Adrenal gland (tissue), 5 donors: Measurements from ENCODE around the gene PGM1.
A peak's percentile ranks its signal among the peaks of the same experiment; 100 is the strongest.

Source experiments
- POLR2A ChIP-seq, 2 donors: fragments of 450-650 bp; IDR thresholded peaks; one replicate each; pipeline ENCODE4 v1.6.1; 2017; ENCODE audit warnings: antibody characterized with exemption in 2 of 2, mild to moderate bottlenecking in 2 of 2, moderate library complexity in 1 of 2
- TF ChIP-seq, protein P1 (sequence below), 6 experiments: fragments of 450-650 bp in 4 of 6; fragments of 200-600 bp in 2 of 6; sonication (generic) in 1 of 6; IDR thresholded peaks; 1 replicate in 5 of 6; 2 replicates in 1 of 6; pipeline versions ENCODE4 v1.5.1 to v1.8.0; 2016 to 2021; ENCODE audit warnings: antibody characterized with exemption in 6 of 6, mild to moderate bottlenecking in 2 of 6, moderate library complexity in 1 of 6
- donor health status: DM: no; HTN: no; CAD: no.

DNA sequence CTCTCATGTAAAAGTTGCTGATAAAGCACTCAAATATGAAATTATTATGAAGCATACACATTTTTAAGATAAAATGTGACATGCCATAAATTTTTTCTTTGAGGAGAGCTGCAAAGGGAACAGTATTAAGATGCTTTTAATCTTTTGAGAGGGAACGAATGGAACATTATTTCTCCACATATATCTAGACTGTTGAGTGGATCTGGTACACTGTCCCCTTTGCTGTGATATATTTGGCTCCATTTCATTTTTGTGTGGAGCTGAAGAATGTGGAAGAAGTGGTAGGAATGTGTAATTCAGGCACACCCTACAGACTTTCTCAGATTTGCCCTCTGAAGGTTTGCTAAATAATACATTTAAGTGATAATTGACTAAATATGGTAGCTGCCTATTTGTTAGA, 31.7 kb downstream of the PGM1 start:
- TF ChIP-seq, protein P1, sequence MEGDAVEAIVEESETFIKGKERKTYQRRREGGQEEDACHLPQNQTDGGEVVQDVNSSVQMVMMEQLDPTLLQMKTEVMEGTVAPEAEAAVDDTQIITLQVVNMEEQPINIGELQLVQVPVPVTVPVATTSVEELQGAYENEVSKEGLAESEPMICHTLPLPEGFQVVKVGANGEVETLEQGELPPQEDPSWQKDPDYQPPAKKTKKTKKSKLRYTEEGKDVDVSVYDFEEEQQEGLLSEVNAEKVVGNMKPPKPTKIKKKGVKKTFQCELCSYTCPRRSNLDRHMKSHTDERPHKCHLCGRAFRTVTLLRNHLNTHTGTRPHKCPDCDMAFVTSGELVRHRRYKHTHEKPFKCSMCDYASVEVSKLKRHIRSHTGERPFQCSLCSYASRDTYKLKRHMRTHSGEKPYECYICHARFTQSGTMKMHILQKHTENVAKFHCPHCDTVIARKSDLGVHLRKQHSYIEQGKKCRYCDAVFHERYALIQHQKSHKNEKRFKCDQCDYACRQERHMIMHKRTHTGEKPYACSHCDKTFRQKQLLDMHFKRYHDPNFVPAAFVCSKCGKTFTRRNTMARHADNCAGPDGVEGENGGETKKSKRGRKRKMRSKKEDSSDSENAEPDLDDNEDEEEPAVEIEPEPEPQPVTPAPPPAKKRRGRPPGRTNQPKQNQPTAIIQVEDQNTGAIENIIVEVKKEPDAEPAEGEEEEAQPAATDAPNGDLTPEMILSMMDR (IDR thresholded peaks at IDR 0.05), result peak in 5 of 6 experiments; percentile 11 to 44 (median 15)
- no peak for TF ChIP-seq POLR2A (IDR thresholded peaks at IDR 0.05)
